Limb (tissue), 2 donors: ENCODE measurements around the gene PTPN3.
A peak's percentile ranks its signal among the peaks of the same experiment; 100 is the strongest.

Source experiments
- DNase-seq, 2 donors: peaks; one replicate each; pipeline ENCODE4 v3.0.0-alpha.2; 2016; ENCODE audit errors: extremely low spot score in 2 of 2

The PTPN3 gene

DNA sequence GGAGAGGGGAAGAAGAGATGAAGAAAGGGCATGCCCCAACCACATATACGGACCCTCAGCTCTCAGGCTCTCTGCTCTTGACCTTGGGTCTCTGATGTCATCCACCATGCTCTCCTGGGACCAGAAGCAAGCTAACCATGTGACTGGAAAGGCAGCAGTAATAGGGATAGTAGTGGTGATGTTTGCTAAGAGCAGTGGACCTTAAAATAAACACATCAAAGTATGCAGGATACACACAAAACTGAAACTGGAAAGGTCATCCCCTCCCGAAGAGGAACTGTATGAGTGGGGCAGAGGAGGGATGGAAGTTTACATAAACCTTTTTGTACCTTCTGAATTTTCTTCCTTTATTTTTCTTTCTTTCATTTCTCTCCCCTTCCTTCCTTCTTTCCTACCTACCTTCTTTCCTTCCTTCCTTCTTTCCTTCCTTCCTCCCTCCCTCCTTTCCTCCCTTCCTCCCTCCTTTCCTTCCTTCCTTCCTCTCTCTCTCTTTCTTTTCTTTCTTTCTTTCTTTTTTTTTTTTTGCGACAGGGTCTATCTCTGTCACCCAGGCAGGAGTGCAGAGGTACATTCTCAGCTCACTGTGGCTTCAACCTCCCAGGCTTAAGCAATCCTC lies 8.1 kb upstream of the PTPN3 start:
- no peak for DNase-seq

DNA sequence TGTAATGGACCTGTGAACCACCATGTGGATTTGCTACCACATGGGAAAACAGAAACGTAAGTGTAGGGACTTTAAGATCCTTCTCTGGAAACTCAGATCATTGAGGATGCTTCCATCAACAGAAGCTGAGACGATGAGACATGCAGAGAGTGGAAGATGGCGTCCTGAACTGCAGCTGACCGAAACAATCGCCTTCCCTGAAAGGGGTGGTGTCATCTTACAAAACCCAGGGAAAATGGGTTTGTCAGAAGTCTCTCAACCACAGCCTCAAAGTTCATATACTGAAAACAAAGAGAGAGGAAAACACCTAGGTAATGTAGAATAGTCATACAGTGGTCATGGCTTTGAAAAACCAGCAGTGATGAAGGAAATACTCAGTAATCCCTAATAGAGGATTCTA lies 6.6 kb upstream of the PTPN3 start:
- DNase-seq: no peak

DNA sequence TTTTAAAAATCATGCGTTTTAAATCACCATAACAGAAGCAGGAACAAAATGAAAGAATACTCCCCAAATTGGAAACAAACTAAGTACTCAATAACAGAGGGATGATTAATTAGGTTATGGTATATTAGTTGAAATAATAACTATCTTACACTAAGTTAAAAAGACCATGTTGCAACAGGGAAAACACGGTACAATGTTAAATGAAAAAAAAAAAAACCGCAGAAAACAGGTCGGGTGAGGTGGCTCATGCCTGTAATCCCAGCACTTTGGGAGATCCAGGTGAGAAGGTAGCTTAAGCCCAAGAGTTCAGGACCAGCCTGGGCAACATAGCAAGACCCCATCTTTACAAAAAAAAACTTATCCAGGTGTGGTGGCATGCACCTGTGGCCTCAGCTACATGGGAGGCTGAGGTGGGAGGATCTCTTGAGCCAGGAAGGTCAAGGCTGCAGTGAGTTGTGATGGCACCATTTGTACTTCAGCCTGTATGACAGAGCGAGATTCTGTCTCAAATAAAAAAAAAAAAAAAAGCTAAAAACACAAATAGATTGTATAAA lies 2.4 kb upstream of the PTPN3 start:
- DNase-seq: no peak

DNA sequence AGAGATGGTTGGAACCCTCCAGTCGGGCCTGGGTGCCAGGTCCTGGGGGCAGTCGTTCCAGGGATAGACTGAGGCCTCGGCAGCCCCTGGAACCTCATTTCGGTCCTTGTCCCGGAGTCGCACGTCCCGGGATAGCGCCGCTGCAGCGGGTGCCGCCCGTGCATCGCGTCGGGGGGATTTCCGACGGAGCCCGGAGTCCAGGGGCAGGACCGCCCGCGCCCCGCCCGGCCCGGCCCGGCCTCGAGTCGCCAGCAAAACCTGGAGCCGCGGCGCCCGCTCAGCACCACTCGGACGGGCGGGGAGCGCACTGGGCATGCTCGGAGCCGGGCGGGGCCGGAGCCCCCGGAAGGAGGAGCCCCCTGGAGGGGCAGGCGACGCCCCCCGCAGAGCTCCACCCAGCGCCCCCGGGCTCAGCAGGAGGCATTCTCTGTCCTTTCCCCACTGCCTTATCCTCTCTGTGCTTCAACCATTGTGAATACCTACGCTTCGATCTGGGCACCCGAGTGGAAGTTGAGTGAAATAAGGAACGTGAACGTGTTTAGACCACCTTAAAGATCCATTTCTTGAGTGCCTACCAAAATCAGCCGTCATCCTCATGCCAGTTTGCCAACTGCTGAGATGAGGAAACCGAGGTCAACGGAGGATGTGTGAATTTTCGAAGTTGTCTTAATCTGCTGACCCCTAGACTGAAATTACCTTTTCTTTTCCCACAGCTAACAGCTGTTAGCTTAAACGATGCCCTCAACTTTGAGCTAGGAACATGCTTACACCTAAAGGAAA lies 1.7 kb upstream of the PTPN3 start:
- DNase-seq: peak in 1 of 2 donors; percentile 68

DNA sequence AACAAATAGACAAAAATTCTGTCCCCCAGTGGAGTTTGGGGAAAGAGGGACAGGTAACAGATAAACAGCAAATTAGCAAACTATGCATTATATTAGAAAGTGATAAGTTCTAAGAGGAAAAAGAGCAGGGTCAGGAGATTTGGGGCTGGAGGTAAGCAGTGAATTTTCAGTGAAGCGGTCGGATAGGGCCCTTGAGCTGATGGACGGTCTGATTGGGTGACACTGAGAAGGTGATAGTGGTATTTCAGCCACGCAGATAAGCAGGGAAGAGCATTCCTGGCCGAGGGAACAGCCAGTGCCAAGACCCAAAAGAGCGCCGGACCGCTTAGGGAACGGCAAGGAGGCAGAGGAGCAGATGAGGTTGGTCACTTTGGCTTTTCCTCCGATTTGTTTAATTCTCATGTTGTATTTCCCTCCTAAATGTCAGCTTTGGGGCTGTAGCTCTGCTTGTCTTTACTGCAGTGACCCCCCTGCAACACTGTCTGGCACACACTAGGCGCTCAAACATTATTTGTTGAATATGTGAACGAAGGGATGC lies 1.1 kb upstream of the PTPN3 start:
- DNase-seq: no peak

DNA sequence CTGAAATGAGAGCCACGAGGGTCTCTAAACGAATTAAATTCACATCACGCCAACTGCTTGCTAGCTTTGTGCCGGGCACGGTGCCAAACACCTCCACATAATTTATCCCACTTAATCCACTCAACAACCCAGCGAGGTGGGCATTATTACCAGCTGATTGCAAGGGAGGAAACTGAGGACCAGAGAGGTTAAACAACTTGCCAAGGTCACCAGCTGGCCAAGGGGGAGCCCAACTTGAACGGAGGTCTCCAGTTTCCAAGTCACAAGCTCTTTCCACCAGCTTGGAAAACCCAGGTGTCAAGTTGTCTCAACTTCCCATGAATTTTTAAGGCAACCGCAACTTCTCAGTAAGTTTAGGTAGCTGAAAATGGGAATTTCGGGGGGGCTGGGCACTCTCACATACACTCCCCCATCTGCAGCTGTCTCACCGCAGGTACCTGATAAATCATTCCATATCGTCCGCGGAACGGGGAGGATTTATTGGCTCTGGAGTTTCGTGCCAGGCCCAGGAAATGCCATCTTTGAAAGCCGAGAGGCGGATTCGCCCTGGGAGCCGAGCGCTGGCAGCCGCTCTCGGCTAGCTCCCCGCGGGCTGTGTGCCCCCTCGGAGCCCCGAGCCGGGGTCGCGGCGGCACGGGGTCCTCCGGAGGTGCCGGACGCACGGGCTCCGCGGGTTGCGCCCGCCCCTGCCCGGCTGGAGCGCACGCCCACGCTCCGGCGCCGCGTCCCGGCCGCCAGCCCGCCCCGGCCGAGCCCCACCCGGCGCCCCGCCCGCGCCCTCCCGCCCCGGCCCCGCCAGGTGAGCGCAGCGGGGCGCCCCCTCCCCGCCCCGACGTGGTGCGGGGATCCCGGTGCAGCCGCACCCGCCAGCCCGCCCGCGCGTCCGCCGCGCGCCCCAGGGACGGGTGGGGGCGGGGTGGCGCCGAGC lies 617 bp downstream of the PTPN3 start:
- DNase-seq: peak in 1 of 2 donors; percentile 66

DNA sequence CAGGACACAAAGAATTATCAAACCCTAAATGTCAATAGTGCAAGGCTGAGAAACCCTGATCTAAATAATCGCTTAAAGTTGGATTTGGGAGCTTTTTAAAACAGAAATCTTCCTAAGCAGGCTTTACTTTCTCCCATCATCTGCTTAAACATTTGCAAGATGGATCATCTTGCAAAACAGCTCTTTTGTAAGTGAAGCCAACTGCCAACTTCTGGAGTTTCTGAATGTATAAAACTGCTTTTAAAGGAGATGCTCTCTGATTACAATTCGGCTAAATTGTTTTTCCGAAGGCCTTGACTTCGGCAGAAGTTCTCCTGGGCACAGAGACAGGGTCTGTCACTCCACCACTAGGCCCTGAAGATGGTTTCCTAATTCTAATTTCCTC lies 1.3 kb downstream of the PTPN3 start:
- DNase-seq: peak in 1 of 2 donors; percentile 19

DNA sequence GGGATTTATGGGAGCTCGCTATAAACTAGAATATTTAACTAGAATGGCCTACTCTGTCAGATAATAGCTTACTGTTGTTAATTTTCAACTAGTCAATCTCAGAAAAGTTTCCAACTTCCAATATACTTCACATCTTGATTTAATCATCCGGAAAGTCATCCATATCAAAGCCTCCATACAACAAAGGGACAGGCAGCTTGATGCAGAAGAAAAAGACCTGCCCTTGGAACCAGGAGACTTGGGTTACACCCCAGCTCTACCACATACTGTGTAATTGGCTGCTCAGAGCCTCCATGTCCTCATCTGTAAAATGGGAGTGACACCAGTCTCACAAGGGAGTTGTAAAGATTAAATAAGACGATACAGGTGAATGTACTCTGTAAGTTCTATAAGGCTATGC lies 1.9 kb downstream of the PTPN3 start:
- no peak for DNase-seq

DNA sequence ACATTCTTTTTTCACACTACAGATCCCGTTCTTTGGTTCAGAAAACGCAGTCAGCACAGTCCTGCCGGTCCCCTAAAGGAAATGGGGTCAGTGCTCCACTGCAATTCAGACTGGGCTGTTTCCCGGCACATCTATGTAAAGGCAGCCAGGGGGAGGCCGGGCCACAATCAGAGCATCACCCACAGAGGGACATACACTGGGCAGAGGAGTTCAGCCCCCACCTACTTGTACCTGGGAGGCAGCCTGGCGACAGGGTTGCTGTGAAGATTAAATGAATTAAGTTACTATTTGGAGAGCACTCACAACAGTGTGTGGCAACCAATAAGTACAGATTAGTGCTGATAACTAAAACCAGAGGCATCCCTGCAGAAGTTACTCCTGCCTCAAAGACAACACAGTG lies 4.5 kb downstream of the PTPN3 start:
- DNase-seq: no peak

DNA sequence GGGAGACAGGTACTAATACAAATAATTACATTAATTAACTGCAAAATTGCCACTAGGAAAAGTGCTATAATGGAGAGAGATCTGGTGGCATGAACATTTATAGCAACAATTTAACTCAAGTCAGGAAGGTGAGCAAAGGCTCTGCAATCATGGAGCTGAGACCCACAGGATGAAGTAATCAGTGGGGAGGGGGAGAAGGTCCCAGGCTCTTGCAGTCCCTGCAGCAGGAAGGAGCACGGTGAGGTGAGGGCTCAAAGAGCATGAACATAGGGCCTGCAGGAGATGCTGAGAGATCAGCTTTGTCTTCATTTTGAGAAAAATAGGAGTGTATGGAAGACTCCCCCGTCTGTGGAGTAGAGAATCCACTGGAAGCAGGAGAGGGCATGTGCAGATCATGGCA lies 6.5 kb downstream of the PTPN3 start:
- no peak for DNase-seq

DNA sequence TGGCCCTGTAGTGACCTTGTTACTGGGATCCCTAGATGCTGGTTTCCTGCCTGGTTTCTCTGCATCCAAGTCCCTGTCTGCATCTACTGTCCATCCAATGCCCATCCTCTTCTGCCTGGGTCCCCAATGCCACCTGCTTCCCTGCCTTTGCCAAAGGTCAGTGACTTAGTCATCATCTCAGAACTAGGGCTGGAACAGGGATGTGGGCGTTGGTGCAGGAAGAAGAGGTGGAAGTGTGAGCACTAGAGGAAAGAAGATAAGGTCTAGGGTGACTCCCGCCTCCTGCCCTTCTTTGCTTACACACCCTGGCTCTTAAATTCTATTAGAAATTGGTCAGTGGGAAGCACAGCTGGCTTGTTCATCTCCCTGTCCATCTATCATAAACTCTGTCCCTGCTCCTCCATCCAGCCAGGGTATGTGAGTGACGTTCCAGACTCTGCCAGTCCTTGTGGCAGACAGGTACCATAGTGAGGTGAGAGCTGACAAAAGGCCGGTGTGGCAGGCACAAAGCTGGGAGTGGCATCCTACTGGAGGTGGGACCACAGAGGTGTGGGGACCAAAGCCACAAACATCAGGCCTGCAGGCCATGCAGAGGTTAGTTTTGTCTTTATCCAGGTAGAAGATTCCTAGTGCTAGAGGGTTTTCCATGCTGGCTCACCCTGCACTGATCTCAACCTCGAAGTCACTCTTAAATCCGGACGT lies 9.2 kb downstream of the PTPN3 start:
- DNase-seq: no peak

DNA sequence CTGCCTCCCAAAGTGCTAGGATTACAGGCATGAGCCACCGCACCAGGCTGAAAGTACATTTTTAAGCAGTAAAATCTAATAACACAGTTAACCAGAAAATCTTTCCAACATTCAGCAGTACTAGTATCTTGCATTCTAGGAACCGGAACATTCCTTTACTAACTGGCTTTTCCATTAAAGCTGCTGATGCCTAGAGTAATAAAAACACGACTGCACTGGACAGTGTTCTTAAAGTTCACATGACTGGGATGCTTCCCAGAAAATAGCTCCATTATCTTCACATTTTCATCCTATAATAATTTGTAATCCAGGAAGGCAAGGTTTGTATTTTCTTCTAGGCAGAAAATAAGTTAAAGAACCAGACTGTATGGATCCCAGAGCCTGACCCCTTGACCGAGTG lies 9.8 kb downstream of the PTPN3 start:
- DNase-seq: no peak

DNA sequence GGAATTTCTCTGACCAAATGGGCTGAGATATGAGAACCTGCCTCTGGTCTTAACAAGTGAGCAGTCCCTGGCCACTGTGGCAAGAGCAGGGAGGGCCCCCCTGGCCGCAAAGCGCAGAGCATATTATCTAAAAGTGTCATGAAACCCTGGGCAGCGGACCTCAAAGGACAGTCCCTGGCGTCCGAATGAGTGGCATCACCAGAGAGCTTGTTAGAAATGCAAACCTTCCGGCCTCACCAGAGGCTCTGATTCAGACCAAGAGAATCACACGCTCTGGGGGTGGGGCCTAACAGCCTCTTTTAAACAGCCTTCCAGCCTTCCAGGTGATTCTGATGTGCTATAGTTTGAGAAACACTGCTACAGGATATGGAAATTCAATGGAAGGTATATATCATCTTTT lies 10.9 kb downstream of the PTPN3 start:
- DNase-seq: no peak

DNA sequence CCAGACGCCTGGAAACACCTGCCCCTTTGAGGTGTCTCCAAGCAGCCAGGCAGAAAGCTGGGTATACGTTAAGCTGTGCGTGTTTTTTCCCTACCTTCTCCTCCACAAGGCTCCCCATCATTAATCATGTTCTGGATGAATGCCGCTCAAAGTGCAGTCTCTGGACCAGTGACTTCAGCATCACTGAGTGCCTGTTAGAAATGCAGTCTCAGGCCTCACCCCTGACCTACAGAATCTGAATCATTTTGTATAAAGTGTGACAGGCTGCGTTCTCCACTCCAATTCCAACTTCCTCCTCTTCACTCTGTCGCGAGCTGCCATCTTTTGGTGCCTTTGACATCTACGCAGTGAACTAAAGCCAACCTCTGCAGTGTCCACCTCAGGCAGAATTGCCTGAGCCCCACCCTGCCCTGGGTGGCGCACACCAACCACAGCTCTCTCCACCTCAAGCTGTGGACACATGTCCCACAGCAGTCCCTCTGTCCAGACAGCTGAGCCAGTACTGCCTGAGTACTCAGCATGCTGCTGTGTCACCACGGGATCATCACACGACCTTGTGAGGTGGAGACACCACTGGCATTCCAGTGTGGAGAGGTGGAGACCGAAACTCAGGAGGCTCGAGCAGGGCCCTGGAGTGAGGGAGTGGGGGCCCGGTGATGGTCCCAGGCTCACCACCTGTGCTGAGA lies 14.2 kb downstream of the PTPN3 start:
- no peak for DNase-seq

DNA sequence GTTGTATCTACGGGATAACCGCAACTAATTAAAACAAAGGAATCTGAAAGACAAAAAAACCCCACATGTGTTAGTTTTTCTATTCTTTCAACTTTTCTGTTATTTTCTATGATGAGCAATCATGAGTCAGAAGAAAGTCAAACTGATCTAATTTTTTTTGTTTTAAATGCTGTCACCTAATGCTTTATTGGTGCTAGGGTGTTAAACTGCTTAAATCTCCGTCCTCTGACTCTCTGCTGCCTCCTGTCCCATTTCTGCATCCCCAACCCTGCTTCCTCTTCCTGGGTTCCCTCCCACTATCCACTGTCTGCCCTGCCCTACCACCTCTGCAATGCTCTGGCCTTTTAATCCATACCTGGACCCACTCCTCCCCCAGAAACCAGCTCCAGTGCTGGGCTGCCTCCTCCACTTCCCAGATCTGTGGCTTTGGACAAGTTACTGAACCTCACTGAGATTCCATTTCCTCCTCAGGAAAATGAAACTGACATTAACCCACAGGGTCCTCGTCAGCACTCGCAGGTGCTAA lies 15.7 kb downstream of the PTPN3 start:
- DNase-seq: no peak

DNA sequence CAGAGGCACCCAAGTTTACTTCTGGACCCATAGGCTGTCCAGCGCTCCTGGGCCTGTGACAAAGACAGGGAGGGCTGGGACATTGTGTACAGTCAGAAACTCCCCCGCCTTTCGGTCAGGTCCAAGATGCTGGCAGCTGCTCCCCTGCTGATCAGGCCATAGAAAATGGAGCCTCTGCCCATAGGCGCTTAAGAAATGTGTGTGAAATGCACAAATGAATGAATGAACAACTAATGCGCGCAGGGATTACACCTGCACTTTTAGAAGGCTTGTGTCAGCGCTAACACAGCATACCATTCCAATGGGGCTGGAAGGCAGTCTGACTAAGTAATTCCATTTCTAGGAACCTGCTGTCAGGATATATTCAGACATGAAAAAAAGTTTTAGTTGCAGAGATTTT lies 16.3 kb downstream of the PTPN3 start:
- no peak for DNase-seq

DNA sequence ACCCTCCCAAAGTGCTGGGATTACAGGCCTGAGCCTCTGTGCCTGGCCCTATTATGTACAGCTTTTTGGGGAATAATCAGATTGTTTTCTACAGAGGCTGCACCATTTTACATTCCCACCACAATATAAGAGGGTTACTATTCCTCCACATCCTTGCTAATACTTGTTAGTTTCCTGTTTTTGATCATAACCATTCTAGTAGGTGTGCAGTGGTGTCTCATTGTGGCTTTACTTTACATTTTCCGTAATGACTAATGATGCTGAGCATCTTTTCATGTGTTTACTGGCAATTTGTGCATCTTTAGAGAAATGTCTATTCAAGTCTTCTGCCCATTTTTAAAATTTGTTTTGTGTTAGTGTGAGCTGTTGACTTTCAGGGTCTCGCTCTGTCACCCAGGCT lies 18.3 kb downstream of the PTPN3 start:
- DNase-seq: no peak

DNA sequence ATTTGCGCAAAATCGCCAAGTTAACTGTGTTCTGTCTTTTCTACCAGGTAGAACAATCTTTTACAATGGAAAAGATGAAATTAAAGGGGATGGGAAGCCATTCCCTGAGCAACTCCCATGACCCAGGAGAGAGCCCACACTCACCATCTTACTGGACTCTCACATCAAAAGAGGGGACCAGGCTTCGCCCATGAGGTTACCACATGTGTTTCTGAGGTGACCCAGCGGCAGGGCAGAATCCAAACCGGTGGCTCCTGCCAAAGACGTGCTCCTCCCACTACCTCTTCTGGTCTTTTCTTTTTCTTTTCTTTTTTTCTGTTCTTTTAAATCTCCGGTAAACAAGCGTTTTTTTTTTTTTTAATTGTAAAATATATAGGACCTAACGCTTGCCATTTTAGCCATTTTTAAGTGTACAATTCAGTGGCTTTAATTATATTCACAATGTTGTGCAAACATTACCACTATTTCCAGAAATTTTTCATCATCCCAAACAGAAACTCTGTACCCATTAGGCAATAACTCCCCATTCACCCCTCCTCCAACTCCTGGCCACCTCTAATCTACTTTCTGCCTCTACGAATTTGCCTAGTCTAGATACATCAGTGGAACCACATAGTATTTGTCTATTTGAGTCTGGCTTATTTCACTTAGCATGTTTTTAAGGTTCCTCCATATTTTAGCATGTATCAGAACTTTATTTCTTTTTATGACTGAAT lies 19.3 kb downstream of the PTPN3 start:
- DNase-seq: no peak

DNA sequence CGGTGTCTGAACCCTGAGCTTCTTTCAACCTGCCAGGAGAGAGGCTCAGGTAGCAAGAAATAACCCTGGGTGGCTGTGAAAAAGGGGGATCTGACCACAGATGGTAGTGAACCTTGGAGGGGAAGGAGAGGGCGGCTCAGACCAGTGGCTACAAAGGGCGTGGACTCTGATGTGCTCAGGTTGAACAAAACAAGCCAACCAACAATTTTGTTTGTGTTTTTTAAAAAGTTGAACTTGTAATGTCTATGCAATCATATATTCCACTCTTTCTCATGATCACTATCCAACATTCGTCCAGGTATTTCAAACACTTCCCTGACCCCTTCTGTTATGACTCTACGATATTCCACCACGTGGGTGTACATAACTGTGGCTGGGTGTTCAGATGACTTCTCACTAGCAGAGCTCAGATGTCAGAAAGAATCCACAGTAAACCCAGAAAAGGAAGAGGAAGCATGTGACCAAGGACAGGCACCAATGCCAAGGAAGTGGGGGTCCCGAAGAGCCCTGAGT lies 20.0 kb downstream of the PTPN3 start:
- DNase-seq: no peak
